ENCODE measurements around the gene ISLR2.

DNA sequence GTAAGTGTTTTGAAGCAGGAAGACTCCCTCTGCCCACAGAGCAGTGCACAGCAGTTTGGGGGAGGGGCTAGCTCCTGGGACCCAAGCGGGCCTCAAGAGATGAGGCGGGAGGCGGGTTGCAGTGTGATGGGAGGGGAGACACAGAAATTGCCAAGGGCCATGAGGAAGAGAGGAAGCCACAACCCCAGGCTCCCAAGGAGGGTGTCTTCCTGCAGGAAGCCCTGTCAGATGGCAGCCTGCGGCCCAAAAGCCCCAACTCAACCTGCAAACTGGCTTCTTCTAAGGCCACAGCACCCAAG is 7.3 kb upstream of the ISLR2 start:
- no peak for TF ChIP-seq ZNF274 (IDR thresholded peaks at IDR 0.05; ENCODE audit: low read depth, low read length)
- TF ChIP-seq YY1 (IDR thresholded peaks at IDR 0.05; ENCODE audit: insufficient read depth, insufficient read length) = no peak
- no peak for TF ChIP-seq SUZ12 (IDR thresholded peaks at IDR 0.05; ENCODE audit: extremely low read depth, insufficient read depth, insufficient read length)
